Loucy (cell line): Measurements from ENCODE around the gene RELCH.

Source experiments
- H2AFZ ChIP-seq: fragments of 200-600 bp; sonication (generic); 2 replicates; pipeline ENCODE4 v1.6.0; 2016; ENCODE audit warnings: antibody characterized with exemption, mild to moderate bottlenecking, low read length, moderate library complexity
- H3F3A ChIP-seq: fragments of 200-600 bp; 2 replicates; pipeline ENCODE4 v1.6.0; 2016; ENCODE audit warnings: antibody characterized with exemption, low read depth, mild to moderate bottlenecking
- H3K27me3 ChIP-seq: fragments of 200-600 bp; sonication (generic); 2 replicates; pipeline ENCODE4 v1.6.1; 2014; ENCODE audit warnings: low read length, mild to moderate bottlenecking; ENCODE audit not compliant: insufficient read depth, poor library complexity, severe bottlenecking
- H3K36me3 ChIP-seq: fragments of 200-600 bp; sonication (generic); 2 replicates; pipeline ENCODE4 v1.6.1; 2016; ENCODE audit warnings: low read length; ENCODE audit not compliant: insufficient read depth
- H3K4me1 ChIP-seq: fragments of 200-600 bp; sonication (generic); 2 replicates; pipeline ENCODE4 v1.5.1; 2014; ENCODE audit warnings: low read length, mild to moderate bottlenecking; ENCODE audit not compliant: insufficient read depth, poor library complexity, severe bottlenecking
- H3K4me2 ChIP-seq: fragments of 200-600 bp; sonication (generic); 2 replicates; pipeline ENCODE4 v1.6.0; 2014; ENCODE audit warnings: antibody characterized with exemption, low read length, low read depth, mild to moderate bottlenecking; ENCODE audit not compliant: poor library complexity, severe bottlenecking
- H3K4me3 ChIP-seq: fragments of 200-600 bp; sonication (generic); 2 replicates; pipeline ENCODE4 v1.5.1; 2014; ENCODE audit warnings: low read length, mild to moderate bottlenecking, mixed read lengths; ENCODE audit not compliant: poor library complexity, severe bottlenecking
- H3K79me2 ChIP-seq: fragments of 200-600 bp; sonication (generic); 2 replicates; pipeline ENCODE4 v1.6.1; 2014; ENCODE audit warnings: low read length; ENCODE audit not compliant: insufficient read depth
- H3K9ac ChIP-seq: fragments of 200-600 bp; sonication (generic); 2 replicates; pipeline ENCODE4 v1.6.0; 2014; ENCODE audit warnings: mild to moderate bottlenecking, low read depth, low read length, moderate library complexity; ENCODE audit not compliant: poor library complexity, severe bottlenecking
- H3K9me2 ChIP-seq: fragments of 200-600 bp; sonication (generic); replicated peaks from 2 replicates; pipeline ENCODE4 v1.6.1; 2016; ENCODE audit warnings: low read depth, low read length, mixed read lengths
- H3K9me3 ChIP-seq: fragments of 200-600 bp; sonication (generic); 2 replicates; pipeline ENCODE4 v1.6.1; 2014; ENCODE audit warnings: mild to moderate bottlenecking, antibody characterized with exemption, low read length, low read depth; ENCODE audit not compliant: insufficient read depth
- H4K20me1 ChIP-seq: fragments of 200-600 bp; sonication (generic); 2 replicates; pipeline ENCODE4 v1.6.0; 2014; ENCODE audit warnings: antibody characterized with exemption, low read length, mild to moderate bottlenecking; ENCODE audit not compliant: insufficient read depth, poor library complexity, severe bottlenecking
- EZH2phosphoT487 ChIP-seq: fragments of 200-600 bp; IDR thresholded peaks from 2 replicates; pipeline ENCODE4 v1.6.1; 2018; ENCODE audit warnings: antibody characterized with exemption, mild to moderate bottlenecking, moderate library complexity, borderline replicate concordance
- TF ChIP-seq, protein P1 (sequence below): fragments of 200-600 bp; sonication (generic); conservative IDR thresholded peaks from 2 replicates; pipeline ENCODE4 v1.5.1; 2014; ENCODE audit warnings: mild to moderate bottlenecking, antibody characterized with exemption, low read length

RELCH gene

DNA sequence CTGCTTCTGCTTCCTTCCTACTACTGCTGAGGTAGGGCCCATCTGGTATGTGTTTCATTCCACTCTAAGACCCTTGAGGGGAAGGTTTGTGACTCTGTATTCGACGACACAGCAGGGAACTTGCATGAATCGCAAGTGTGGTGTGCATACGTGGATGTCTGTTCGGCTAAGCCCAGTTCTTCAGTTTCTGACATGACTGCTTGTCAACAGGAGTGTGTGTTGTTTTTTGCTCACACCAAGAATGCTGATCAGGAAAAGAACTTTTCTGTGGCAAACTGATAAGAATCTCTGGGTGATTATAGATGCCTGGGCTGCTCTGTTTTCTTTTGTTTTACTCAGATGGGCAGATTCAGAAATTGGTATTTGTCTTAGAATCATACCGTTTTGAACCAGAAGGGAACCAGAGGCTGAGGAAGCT is 160.0 kb downstream of the RELCH start:
- H4K20me1 ChIP-seq, result no peaks in the 10 kb centered on the region
- peaks cover 12% of the 10 kb centered on the region for H3K4me1 ChIP-seq
- no peak overlapping the region for H3K4me3 ChIP-seq
- TF ChIP-seq, protein P1, sequence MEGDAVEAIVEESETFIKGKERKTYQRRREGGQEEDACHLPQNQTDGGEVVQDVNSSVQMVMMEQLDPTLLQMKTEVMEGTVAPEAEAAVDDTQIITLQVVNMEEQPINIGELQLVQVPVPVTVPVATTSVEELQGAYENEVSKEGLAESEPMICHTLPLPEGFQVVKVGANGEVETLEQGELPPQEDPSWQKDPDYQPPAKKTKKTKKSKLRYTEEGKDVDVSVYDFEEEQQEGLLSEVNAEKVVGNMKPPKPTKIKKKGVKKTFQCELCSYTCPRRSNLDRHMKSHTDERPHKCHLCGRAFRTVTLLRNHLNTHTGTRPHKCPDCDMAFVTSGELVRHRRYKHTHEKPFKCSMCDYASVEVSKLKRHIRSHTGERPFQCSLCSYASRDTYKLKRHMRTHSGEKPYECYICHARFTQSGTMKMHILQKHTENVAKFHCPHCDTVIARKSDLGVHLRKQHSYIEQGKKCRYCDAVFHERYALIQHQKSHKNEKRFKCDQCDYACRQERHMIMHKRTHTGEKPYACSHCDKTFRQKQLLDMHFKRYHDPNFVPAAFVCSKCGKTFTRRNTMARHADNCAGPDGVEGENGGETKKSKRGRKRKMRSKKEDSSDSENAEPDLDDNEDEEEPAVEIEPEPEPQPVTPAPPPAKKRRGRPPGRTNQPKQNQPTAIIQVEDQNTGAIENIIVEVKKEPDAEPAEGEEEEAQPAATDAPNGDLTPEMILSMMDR, result no peak
- no peak for TF ChIP-seq EZH2phosphoT487
- H3K4me2 ChIP-seq, result peak overlapping the region; percentile 44
- H3F3A ChIP-seq, result no peaks in the 10 kb centered on the region
- H3K36me3 ChIP-seq, result no peaks in the 10 kb centered on the region
- H3K27me3 ChIP-seq, result no peaks in the 10 kb centered on the region
- peak overlapping the region; percentile 18 for H3K9ac ChIP-seq
- H2AFZ ChIP-seq, result peak overlapping the region; percentile 59
- no peaks in the 10 kb centered on the region for H3K9me3 ChIP-seq
- H3K79me2 ChIP-seq, result no peaks in the 10 kb centered on the region
- no peaks in the 10 kb centered on the region for H3K9me2 ChIP-seq

DNA sequence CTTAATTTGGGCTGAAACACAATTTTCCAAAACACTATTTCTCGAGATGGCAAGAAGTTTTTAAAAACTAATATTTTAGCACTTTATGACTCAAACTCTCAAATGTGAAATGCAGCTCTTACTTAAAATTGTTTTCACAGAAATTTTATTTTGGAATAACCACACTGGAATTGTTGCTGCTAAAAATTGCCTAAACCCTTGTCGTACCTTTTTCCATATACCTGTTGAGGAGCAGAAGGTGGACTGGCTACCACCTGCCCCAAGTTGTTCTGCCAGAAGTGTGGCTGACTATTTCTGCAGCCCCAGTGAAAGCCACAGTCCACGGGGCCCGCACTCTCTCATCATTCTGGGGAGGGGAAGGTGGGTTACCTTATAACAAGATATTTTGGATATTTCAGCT is 161.4 kb downstream of the RELCH start:
- Histone ChIP-seq H3K27me3 (no peaks in the 10 kb centered on the region), H4K20me1 (no peaks in the 10 kb centered on the region)

DNA sequence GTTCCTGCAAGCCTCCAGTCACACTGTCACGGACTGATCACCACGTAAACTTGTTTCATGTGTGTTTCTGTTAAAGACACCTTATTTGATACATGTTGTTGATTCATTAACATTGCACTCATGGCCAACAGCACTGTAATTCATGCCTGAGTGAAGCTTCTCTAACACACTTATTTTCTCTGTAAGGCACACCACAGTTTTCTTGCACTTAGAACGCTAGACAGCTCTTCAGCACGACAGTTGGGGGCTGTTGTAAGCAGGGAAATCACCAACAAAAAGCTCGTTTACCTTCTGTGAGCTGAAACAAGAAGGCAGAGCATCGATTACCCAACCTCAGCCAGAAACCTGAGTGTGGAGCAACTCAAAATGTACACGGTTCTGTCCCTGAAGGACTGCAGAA is 166.1 kb downstream of the RELCH start:
- Histone ChIP-seq H3K36me3 (no peaks in the 10 kb centered on the region), H4K20me1 (no peaks in the 10 kb centered on the region), H3F3A (no peaks in the 10 kb centered on the region), H3K4me3 (no peak overlapping the region), H3K9me3 (no peaks in the 10 kb centered on the region), H3K79me2 (no peaks in the 10 kb centered on the region), H3K4me2 (no peak overlapping the region), H3K9ac (no peak overlapping the region), H3K27me3 (no peaks in the 10 kb centered on the region), H3K9me2 (no peaks in the 10 kb centered on the region), H2AFZ (no peak overlapping the region), H3K4me1 (no peaks in the 10 kb centered on the region)
- no peak for TF ChIP-seq EZH2phosphoT487
- TF ChIP-seq, protein P1, result no peak

More for the DNA sequence above, 161.4 kb downstream of the RELCH start:
- H3K4me2 ChIP-seq, result no peak overlapping the region
- H3K4me3 ChIP-seq, result no peak overlapping the region
- no peaks in the 10 kb centered on the region for H3F3A ChIP-seq
- no peak overlapping the region for H2AFZ ChIP-seq
- TF ChIP-seq, protein P1, result no peak
- no peak for TF ChIP-seq EZH2phosphoT487
- no peaks in the 10 kb centered on the region for H3K9me2 ChIP-seq
- H3K36me3 ChIP-seq, result no peaks in the 10 kb centered on the region
- no peaks in the 10 kb centered on the region for H3K9me3 ChIP-seq
- H3K4me1 ChIP-seq, result peaks cover 12% of the 10 kb centered on the region
- H3K9ac ChIP-seq, result no peak overlapping the region
- H3K79me2 ChIP-seq, result no peaks in the 10 kb centered on the region
